Measurements from ENCODE around the gene PRSS22.

DNA sequence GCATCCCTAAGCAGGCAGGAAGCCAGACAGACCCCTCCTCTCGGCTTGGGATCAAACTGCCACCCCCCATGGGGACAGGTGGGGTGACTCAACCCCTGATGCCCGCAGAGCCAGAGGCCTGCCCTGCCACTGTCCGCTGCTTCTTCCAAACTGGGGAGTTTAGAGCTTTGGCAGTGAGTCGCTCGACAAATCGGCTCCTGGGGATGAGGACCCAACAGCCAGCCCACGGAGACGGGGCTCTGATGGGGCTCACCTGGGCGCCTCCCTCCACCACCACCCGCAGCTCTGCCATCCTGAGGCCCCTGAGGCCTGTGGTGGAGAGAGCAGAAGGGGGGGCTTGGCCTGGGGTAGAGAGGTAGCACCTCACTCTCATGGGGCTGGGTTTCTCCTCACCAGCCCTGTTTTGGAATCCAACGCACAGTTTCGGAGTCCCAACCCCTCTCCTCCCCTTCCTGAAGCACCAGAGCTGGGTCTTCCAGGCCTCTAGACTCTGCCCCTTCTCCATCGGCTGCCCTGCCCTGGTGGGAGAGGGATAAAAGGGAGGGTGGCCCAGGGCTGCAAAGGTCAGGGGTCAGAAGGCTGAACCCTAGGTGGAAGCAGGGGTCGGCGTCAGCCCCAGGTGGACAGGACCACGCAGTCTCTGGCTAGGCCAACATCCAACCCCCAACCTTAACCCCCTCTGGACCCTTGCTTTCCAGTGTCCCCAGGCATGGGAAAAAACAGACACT is 5.8 kb downstream of the PRSS22 start:
- no peak for TF ChIP-seq PKNOX1 (IDR thresholded peaks at IDR 0.05)
- no peak for TF ChIP-seq NFRKB (IDR thresholded peaks at IDR 0.05)
- TF ChIP-seq SP1 (IDR thresholded peaks at IDR 0.05): no peak

Measured in HEK293T (cell line).